GM23248 (cell line): Measurements from ENCODE around the gene UBE2E3.

Experiments
- EZH2 ChIP-seq: fragments of 200-600 bp; sonication (generic); IDR thresholded peaks from 2 replicates; pipeline ENCODE4 v1.6.1; 2018; ENCODE audit warnings: antibody characterized with exemption, mild to moderate bottlenecking; ENCODE audit not compliant: insufficient read depth, poor library complexity, severe bottlenecking
- EZH2phosphoT487 ChIP-seq: fragments of 200-600 bp; sonication (generic); IDR thresholded peaks from 2 replicates; pipeline ENCODE4 v1.6.1; 2018; ENCODE audit warnings: antibody characterized with exemption, moderate library complexity, mild to moderate bottlenecking, low read depth; ENCODE audit not compliant: insufficient read depth

- no peak for TF ChIP-seq EZH2
- no peak for TF ChIP-seq EZH2phosphoT487
Measured at GRCh38 chr2:181051861-181052522, 71.6 kb downstream of the UBE2E3 start.
